Neural progenitor cell (in vitro differentiated cells): ENCODE data around the gene ARMC9. TPM values are rescaled to one million over a fixed set of nuclear protein-coding genes. Genes with fewer than 3 reads are reported as not detected.
A peak's percentile ranks its signal among the peaks of the same experiment; 100 is the strongest.
"Not testable (repeated sequence)": the region's sequence is repeated elsewhere in the genome, so short reads cannot be mapped to it uniquely, and the experiment has no call there.

Experiments used
- DNase-seq: peaks from one replicate; pipeline ENCODE4 v3.0.0-alpha.2; 2016; ENCODE audit warnings: low spot score
- H2AFZ ChIP-seq: fragments of 200-600 bp; sonication (generic); replicated peaks from 2 replicates; pipeline ENCODE4 v1.6.1; 2016; ENCODE audit warnings: antibody characterized with exemption
- H3F3A ChIP-seq: fragments of 200-600 bp; sonication (generic); 2 replicates; pipeline ENCODE4 v1.6.1; 2016; ENCODE audit warnings: antibody characterized with exemption, low read depth
- H3K27ac ChIP-seq: fragments of 200-600 bp; sonication (generic); 2 replicates; pipeline ENCODE4 v1.5.1; 2016; ENCODE audit warnings: mild to moderate bottlenecking
- H3K27me3 ChIP-seq: fragments of 200-600 bp; sonication (generic); 2 replicates; pipeline ENCODE4 v1.6.1; 2016; ENCODE audit warnings: mild to moderate bottlenecking, moderate library complexity
- H3K36me3 ChIP-seq: fragments of 200-600 bp; sonication (generic); 2 replicates; pipeline ENCODE4 v1.5.1; 2016
- H3K4me1 ChIP-seq: fragments of 200-600 bp; sonication (generic); 2 replicates; pipeline ENCODE4 v1.6.1; 2016; ENCODE audit warnings: mixed run types
- H3K4me2 ChIP-seq: fragments of 200-600 bp; sonication (generic); 2 replicates; pipeline ENCODE4 v1.6.1; 2016
- H3K4me3 ChIP-seq: fragments of 200-600 bp; sonication (generic); 2 replicates; pipeline ENCODE4 v1.5.1; 2016
- H3K79me2 ChIP-seq: fragments of 200-600 bp; sonication (generic); 2 replicates; pipeline ENCODE4 v1.6.1; 2016; ENCODE audit warnings: low read depth
- H3K9ac ChIP-seq: fragments of 200-600 bp; sonication (generic); 2 replicates; pipeline ENCODE4 v1.6.1; 2016
- H3K9me3 ChIP-seq: fragments of 200-600 bp; sonication (generic); 2 replicates; pipeline ENCODE4 v1.5.1; 2016; ENCODE audit warnings: low read depth
- H4K20me1 ChIP-seq: fragments of 200-600 bp; sonication (generic); 2 replicates; pipeline ENCODE4 v1.6.1; 2016; ENCODE audit warnings: low read depth
- H3K27ac Mint-ChIP-seq: 3 replicates; pipeline ENCODE4 v1.8.0; 2021; ENCODE audit warnings: mixed read lengths
- H3K27me3 Mint-ChIP-seq: 2 replicates; pipeline ENCODE4 v1.8.0; 2022; ENCODE audit warnings: low read depth, mild to moderate bottlenecking, inconsistent platforms, moderate library complexity, mixed read lengths; ENCODE audit not compliant: insufficient read depth
- H3K36me3 Mint-ChIP-seq: 3 replicates; pipeline ENCODE4 v1.8.0; 2021; ENCODE audit warnings: mixed read lengths
- H3K4me1 Mint-ChIP-seq: 3 replicates; pipeline ENCODE4 v1.8.0; 2021; ENCODE audit warnings: mixed read lengths
- H3K4me3 Mint-ChIP-seq: 3 replicates; pipeline ENCODE4 v1.8.0; 2021; ENCODE audit warnings: mild to moderate bottlenecking, moderate library complexity, mixed read lengths
- H3K9me3 Mint-ChIP-seq: 3 replicates; pipeline ENCODE4 v1.8.0; 2020; ENCODE audit warnings: mixed read lengths
- EZH2 ChIP-seq: fragments of 200-600 bp; sonication (generic); IDR thresholded peaks from 2 replicates; pipeline ENCODE4 v1.6.1; 2017; ENCODE audit warnings: antibody characterized with exemption, mild to moderate bottlenecking, moderate library complexity
- EZH2phosphoT487 ChIP-seq: fragments of 200-600 bp; sonication (generic); IDR thresholded peaks from 2 replicates; pipeline ENCODE4 v1.6.1; 2017; ENCODE audit warnings: antibody characterized with exemption
- total RNA-seq: library from RNA; depleted of rRNA; stranded (reverse); fragments of >200 nt; gene quantifications from 2 replicates; pipeline ENCODE4 v1.2.3, GENCODE V29; 2015; ENCODE audit warnings: low replicate concordance
- TF ChIP-seq, protein P1 (sequence below): fragments of 200-600 bp; sonication (generic); IDR thresholded peaks from 2 replicates; pipeline ENCODE4 v1.5.1; 2017; ENCODE audit warnings: antibody characterized with exemption, mild to moderate bottlenecking

ARMC9 gene
- total RNA-seq, 1 donor from 2014 or later: 45.8 TPM

DNA sequence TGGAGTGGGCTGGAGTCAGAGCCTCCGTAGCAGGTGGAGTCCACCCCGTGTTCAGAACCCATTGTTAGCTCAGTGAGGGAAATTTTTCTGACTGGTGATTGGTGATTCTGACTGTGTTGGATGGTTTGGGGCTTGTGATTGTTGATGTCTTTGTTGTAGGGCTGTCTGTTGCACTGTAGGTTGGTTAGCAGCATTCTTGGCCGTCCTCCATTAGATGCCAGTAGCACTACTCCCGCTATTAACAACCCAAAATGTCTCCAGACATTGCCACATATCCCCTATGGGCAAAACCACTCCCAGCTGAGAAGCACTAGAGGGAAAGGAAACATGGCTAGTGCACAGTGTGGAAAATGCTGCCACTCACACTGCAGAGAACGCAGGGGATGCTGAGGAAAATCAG lies 51.7 kb downstream of the ARMC9 start:
- H2AFZ ChIP-seq: no peak overlapping the region
- Mint-ChIP-seq H3K4me3 (no peak overlapping the region), H3K9me3 (no peaks in the 10 kb centered on the region), H3K36me3 (peaks cover 36% of the 10 kb centered on the region), H3K27ac (peak overlapping the region; percentile 8), H3K27me3 (peaks cover 5% of the 10 kb centered on the region), H3K4me1 (no peaks in the 10 kb centered on the region)
- no peak overlapping the region for H3K4me2 ChIP-seq
- H3K4me1 ChIP-seq: no peaks in the 10 kb centered on the region
- no peak overlapping the region for H3K4me3 ChIP-seq
- H3K27ac ChIP-seq: no peak overlapping the region
- no peaks in the 10 kb centered on the region for H3K36me3 ChIP-seq
- DNase-seq: no peak
- H3K27me3 ChIP-seq: no peaks in the 10 kb centered on the region
- H3K9me3 ChIP-seq: no peaks in the 10 kb centered on the region
- no peaks in the 10 kb centered on the region for H3F3A ChIP-seq
- TF ChIP-seq, protein P1, sequence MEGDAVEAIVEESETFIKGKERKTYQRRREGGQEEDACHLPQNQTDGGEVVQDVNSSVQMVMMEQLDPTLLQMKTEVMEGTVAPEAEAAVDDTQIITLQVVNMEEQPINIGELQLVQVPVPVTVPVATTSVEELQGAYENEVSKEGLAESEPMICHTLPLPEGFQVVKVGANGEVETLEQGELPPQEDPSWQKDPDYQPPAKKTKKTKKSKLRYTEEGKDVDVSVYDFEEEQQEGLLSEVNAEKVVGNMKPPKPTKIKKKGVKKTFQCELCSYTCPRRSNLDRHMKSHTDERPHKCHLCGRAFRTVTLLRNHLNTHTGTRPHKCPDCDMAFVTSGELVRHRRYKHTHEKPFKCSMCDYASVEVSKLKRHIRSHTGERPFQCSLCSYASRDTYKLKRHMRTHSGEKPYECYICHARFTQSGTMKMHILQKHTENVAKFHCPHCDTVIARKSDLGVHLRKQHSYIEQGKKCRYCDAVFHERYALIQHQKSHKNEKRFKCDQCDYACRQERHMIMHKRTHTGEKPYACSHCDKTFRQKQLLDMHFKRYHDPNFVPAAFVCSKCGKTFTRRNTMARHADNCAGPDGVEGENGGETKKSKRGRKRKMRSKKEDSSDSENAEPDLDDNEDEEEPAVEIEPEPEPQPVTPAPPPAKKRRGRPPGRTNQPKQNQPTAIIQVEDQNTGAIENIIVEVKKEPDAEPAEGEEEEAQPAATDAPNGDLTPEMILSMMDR: no peak
- TF ChIP-seq EZH2 (no peak), EZH2phosphoT487 (no peak)
- no peaks in the 10 kb centered on the region for H4K20me1 ChIP-seq
- no peaks in the 10 kb centered on the region for H3K79me2 ChIP-seq
- no peak overlapping the region for H3K9ac ChIP-seq

DNA sequence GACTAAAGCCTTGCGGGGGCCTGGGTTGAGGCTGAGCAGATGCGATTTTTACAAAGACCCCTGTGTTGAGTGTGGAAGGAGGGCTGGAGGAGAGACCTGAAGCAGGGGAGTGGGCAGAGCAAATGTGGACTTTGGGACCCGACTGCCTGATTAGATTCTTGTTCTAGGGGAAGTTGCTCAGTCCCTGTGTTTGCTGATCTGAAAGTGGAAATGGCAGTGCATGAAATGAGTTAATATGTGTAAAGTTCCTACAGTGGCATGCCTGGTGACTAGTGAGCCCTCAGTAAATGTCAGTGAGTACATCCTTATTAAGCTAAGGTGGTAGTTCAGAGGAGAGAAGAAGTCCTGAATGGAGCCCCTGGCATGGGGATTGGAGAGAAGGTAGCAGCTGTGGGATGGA lies 52.3 kb downstream of the ARMC9 start:
- H3K27ac Mint-ChIP-seq: no peak overlapping the region
- H3K36me3 ChIP-seq: no peaks in the 10 kb centered on the region
- peaks cover 4% of the 10 kb centered on the region for H3K27me3 Mint-ChIP-seq
- no peak for TF ChIP-seq EZH2phosphoT487
- TF ChIP-seq EZH2: no peak
- no peak overlapping the region for H2AFZ ChIP-seq
- H3K27me3 ChIP-seq: no peaks in the 10 kb centered on the region
- no peak overlapping the region for H3K27ac ChIP-seq
- H4K20me1 ChIP-seq: no peaks in the 10 kb centered on the region
- H3K79me2 ChIP-seq: no peaks in the 10 kb centered on the region
- no peak overlapping the region for H3K4me3 ChIP-seq
- no peaks in the 10 kb centered on the region for H3K9me3 ChIP-seq
- H3K9me3 Mint-ChIP-seq: no peaks in the 10 kb centered on the region
- no peaks in the 10 kb centered on the region for H3F3A ChIP-seq
- no peaks in the 10 kb centered on the region for H3K4me1 ChIP-seq
- no peaks in the 10 kb centered on the region for H3K4me1 Mint-ChIP-seq
- peaks cover 34% of the 10 kb centered on the region for H3K36me3 Mint-ChIP-seq
- DNase-seq: no peak
- H3K4me3 Mint-ChIP-seq: no peak overlapping the region
- H3K4me2 ChIP-seq: no peak overlapping the region
- no peak overlapping the region for H3K9ac ChIP-seq

DNA sequence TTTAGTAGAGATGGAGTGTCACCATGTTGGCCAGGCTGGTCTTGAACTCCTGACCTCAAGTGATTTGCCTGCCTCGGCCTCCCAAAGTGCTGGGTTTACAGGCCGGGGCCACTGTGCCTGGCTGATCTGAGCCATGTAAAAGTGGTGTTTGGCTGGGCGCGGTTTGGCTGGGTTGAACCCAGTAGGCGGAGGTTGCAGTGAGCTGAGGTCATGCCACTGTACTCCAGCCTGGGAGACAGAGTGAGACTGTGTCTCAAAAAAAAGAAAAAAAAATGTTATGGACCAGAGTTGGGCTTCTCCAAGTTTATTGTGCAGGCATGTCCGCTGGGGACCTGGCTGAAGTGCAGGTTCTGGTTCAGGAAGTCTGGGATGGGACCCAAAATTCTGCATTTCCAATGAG lies 54.9 kb downstream of the ARMC9 start:
- not testable (repeated sequence) for H2AFZ ChIP-seq, H3K9me3 ChIP-seq, H3K27ac Mint-ChIP-seq, H3K36me3 ChIP-seq, H3K79me2 ChIP-seq, H3K27me3 ChIP-seq, H3K9me3 Mint-ChIP-seq, H3K9ac ChIP-seq, H3K4me3 ChIP-seq, H3K4me1 ChIP-seq, H3K27ac ChIP-seq, DNase-seq, H3F3A ChIP-seq, H3K4me3 Mint-ChIP-seq, H3K27me3 Mint-ChIP-seq, H4K20me1 ChIP-seq, H3K4me1 Mint-ChIP-seq, H3K4me2 ChIP-seq
- peaks cover 30% of the 10 kb centered on the region for H3K36me3 Mint-ChIP-seq

GRCh38 chr2:231256494-231256893 lies 58.1 kb downstream of the ARMC9 start:
- H3K36me3 Mint-ChIP-seq: peaks cover 35% of the 10 kb centered on the region
- TF ChIP-seq EZH2 (no peak), EZH2phosphoT487 (no peak)
- TF ChIP-seq, protein P1: no peak

More at GRCh38 chr2:231256494-231256893, 58.1 kb downstream of the ARMC9 start:
- H3K4me2 ChIP-seq: no peak overlapping the region
- H3K4me3 Mint-ChIP-seq: no peak overlapping the region
- H2AFZ ChIP-seq: no peak overlapping the region
- no peak overlapping the region for H3K27ac Mint-ChIP-seq
- H3K36me3 ChIP-seq: no peaks in the 10 kb centered on the region
- H3K27me3 Mint-ChIP-seq: peaks cover 2% of the 10 kb centered on the region
- no peaks in the 10 kb centered on the region for H3K4me1 ChIP-seq
- H3K27me3 ChIP-seq: no peaks in the 10 kb centered on the region
- H3K4me1 Mint-ChIP-seq: peaks cover 9% of the 10 kb centered on the region
- DNase-seq: no peak
- H3K9me3 ChIP-seq: no peaks in the 10 kb centered on the region
- H4K20me1 ChIP-seq: no peaks in the 10 kb centered on the region
- H3K27ac ChIP-seq: no peak overlapping the region
- H3K9ac ChIP-seq: no peak overlapping the region
- H3F3A ChIP-seq: no peaks in the 10 kb centered on the region
- no peaks in the 10 kb centered on the region for H3K79me2 ChIP-seq
- no peak overlapping the region for H3K4me3 ChIP-seq
- H3K9me3 Mint-ChIP-seq: no peaks in the 10 kb centered on the region
